ENCODE data around the gene SMKR1. TPM values are rescaled to one million over a fixed set of nuclear protein-coding genes. Genes with fewer than 3 reads are reported as not detected.

SMKR1 gene
- total RNA-seq, 5 donors from 2014 or later (not counting 1 experiment from before 2014, with no cell fraction given), result 1.3 to 3.6 (median 2.2) TPM

DNA sequence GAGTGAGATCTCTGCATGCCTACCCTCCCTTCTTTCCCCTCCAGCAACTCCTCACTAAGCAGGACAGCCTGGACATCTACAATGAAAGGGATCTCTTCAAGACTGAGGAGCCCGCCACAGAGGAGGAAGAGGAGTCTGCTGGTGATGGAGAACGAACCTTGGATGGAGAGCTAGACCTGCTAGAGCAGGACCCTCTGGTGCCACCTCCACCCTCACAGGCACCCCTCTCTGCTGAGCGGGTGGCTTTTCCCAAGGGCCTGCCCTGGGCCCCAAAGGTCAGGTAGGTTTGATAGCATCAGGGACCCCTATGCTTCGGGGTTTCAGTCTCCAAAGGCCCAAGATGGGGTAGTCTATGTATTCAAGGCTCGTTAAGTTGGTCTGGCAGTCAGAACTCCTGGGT, 44.2 kb upstream of the SMKR1 start:
- no peaks in the 10 kb centered on the region for H3K9me3 ChIP-seq
- H3K27me3 ChIP-seq (replicated peaks in 1 of 2; ENCODE audit: control insufficient read depth in 2 of 2, extremely low read depth in 1 of 2, insufficient read depth in 2 of 2, low read length in 1 of 2), result no peaks in the 10 kb centered on the region
- CTCF ChIA-PET, result no interaction called here
- H3K4me1 ChIP-seq (ENCODE audit: control insufficient read depth in 1 of 2, extremely low read depth in 1 of 2, insufficient read depth in 2 of 2, low read length in 2 of 2), result no peaks in the 10 kb centered on the region
- POLR2A ChIA-PET, result no interaction called here
- H3K4me3 ChIP-seq (ENCODE audit: control insufficient read depth in 1 of 2, extremely low read depth in 1 of 2, low read length in 1 of 2), result no peak overlapping the region
- H3K4me1 Mint-ChIP-seq, result no peaks in the 10 kb centered on the region
- no peaks in the 10 kb centered on the region for H3K36me3 ChIP-seq (ENCODE audit: control insufficient read depth in 2 of 2, extremely low read depth in 1 of 2, insufficient read depth in 1 of 2, low read length in 1 of 2)
- ATAC-seq (replicated peaks in 1 of 4) (no peak), DNase-seq (no peak)
- H3K27ac ChIP-seq (ENCODE audit: low read length), result no peak overlapping the region
- H3K4me3 Mint-ChIP-seq, result no peak overlapping the region
- 100% methylated on average over 2 of the region's 5 CpGs for WGBS (ENCODE audit: insufficient coverage)
- H3K27ac Mint-ChIP-seq, result no peak overlapping the region
- no peaks in the 10 kb centered on the region for H3K9me3 Mint-ChIP-seq
- no peaks in the 10 kb centered on the region for H3K27me3 Mint-ChIP-seq
- H3K36me3 Mint-ChIP-seq, result no peaks in the 10 kb centered on the region

GRCh38 chr7:129461809-129462208, 40.5 kb upstream of the SMKR1 start:
- Mint-ChIP-seq H3K9me3 (no peaks in the 10 kb centered on the region), H3K27ac (no peak overlapping the region), H3K4me3 (no peak overlapping the region), H3K36me3 (no peaks in the 10 kb centered on the region), H3K4me1 (no peaks in the 10 kb centered on the region), H3K27me3 (no peaks in the 10 kb centered on the region)
- ChIA-PET CTCF (no interaction called here), POLR2A (no interaction called here)
- no peaks in the 10 kb centered on the region for H3K27me3 ChIP-seq (replicated peaks in 1 of 2; ENCODE audit: control insufficient read depth in 2 of 2, extremely low read depth in 1 of 2, insufficient read depth in 2 of 2, low read length in 1 of 2)
- no peaks in the 10 kb centered on the region for H3K9me3 ChIP-seq
- ATAC-seq (replicated peaks in 1 of 4) (no peak), DNase-seq (no peak)
- 100% methylated on average over 2 of the region's 2 CpGs for WGBS (ENCODE audit: insufficient coverage)
- H3K4me1 ChIP-seq (ENCODE audit: control insufficient read depth in 1 of 2, extremely low read depth in 1 of 2, insufficient read depth in 2 of 2, low read length in 2 of 2), result no peaks in the 10 kb centered on the region
- no peak overlapping the region for H3K4me3 ChIP-seq (ENCODE audit: control insufficient read depth in 1 of 2, extremely low read depth in 1 of 2, low read length in 1 of 2)
- H3K36me3 ChIP-seq (ENCODE audit: control insufficient read depth in 2 of 2, extremely low read depth in 1 of 2, insufficient read depth in 1 of 2, low read length in 1 of 2), result no peaks in the 10 kb centered on the region
- no peak overlapping the region for H3K27ac ChIP-seq (ENCODE audit: low read length)

DNA sequence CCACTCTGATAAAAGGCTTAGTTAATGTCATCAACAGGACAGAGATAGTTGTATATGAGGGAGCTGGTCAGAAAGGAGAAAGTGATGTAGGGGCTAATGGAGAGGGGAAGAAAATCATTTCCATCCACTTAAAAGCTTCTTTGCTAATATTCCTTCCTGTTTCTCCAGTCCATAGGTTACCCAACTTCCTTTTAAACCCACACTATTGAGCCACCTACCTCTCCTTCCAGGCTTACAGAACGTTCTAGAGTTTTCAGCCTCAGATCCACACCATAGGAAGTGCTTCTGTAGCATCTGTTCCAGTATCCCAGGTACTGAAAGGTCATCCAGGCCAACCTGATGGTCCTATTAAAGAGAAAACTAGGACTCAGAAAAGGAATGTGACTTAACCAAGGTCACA, 39.9 kb upstream of the SMKR1 start:
- no peaks in the 10 kb centered on the region for H3K9me3 Mint-ChIP-seq
- Histone ChIP-seq H3K27me3 (replicated peaks in 1 of 2; ENCODE audit: control insufficient read depth in 2 of 2, extremely low read depth in 1 of 2, insufficient read depth in 2 of 2, low read length in 1 of 2) (no peaks in the 10 kb centered on the region), H3K36me3 (ENCODE audit: control insufficient read depth in 2 of 2, extremely low read depth in 1 of 2, insufficient read depth in 1 of 2, low read length in 1 of 2) (no peaks in the 10 kb centered on the region), H3K4me1 (ENCODE audit: control insufficient read depth in 1 of 2, extremely low read depth in 1 of 2, insufficient read depth in 2 of 2, low read length in 2 of 2) (no peaks in the 10 kb centered on the region), H3K9me3 (no peaks in the 10 kb centered on the region), H3K4me3 (ENCODE audit: control insufficient read depth in 1 of 2, extremely low read depth in 1 of 2, low read length in 1 of 2) (no peak overlapping the region), H3K27ac (ENCODE audit: low read length) (no peak overlapping the region)
- H3K4me3 Mint-ChIP-seq, result no peak overlapping the region
- no peaks in the 10 kb centered on the region for H3K36me3 Mint-ChIP-seq
- ATAC-seq (replicated peaks in 1 of 4) (no peak), DNase-seq (no peak)
- POLR2A ChIA-PET, result no interaction called here
- H3K4me1 Mint-ChIP-seq, result no peaks in the 10 kb centered on the region
- 33% methylated on average over 1 of the region's 1 CpG for WGBS (ENCODE audit: insufficient coverage)
- no peaks in the 10 kb centered on the region for H3K27me3 Mint-ChIP-seq
- CTCF ChIA-PET, result interaction anchor here in 1 of 2 donors (0.5 kb wide), 1 partner anchor 8 kb away, joined by 4 read pairs; no protein-coding TSS in a partner anchor
- H3K27ac Mint-ChIP-seq, result no peak overlapping the region

DNA sequence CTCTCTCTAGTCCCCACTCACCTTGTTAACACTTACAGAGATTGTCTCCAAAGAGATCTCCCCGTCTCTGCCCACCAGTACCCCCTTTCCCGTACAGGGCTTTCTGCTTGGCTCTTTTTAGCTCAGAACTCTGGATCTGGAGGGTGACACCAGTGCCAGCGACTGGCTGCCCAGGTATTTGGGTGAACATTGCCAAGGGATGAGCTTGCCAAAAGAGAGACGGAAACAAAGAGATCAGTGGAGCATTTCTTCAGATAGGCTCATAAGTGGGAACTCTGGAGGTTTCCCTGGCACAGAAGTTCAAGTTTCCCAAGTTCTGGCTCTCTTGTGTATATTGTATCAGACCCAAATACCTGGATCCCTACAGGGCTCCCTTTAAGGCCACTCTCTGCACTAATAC, 38.1 kb upstream of the SMKR1 start:
- H3K9me3 ChIP-seq, result no peaks in the 10 kb centered on the region
- Mint-ChIP-seq H3K27ac (no peak overlapping the region), H3K4me3 (no peak overlapping the region), H3K27me3 (no peaks in the 10 kb centered on the region), H3K4me1 (no peaks in the 10 kb centered on the region), H3K9me3 (no peaks in the 10 kb centered on the region), H3K36me3 (no peaks in the 10 kb centered on the region)
- ATAC-seq (replicated peaks in 1 of 4) (no peak), DNase-seq (no peak)
- CTCF ChIA-PET, result interaction anchor here in 1 of 2 donors (0.6 kb wide), 1 partner anchor 589 kb away, joined by 5 read pairs; no protein-coding TSS in a partner anchor
- no peak overlapping the region for H3K4me3 ChIP-seq (ENCODE audit: control insufficient read depth in 1 of 2, extremely low read depth in 1 of 2, low read length in 1 of 2)
- H3K27ac ChIP-seq (ENCODE audit: low read length), result no peak overlapping the region
- POLR2A ChIA-PET, result no interaction called here
- H3K36me3 ChIP-seq (ENCODE audit: control insufficient read depth in 2 of 2, extremely low read depth in 1 of 2, insufficient read depth in 1 of 2, low read length in 1 of 2), result no peaks in the 10 kb centered on the region
- H3K4me1 ChIP-seq (ENCODE audit: control insufficient read depth in 1 of 2, extremely low read depth in 1 of 2, insufficient read depth in 2 of 2, low read length in 2 of 2), result no peaks in the 10 kb centered on the region
- 96% methylated on average over 4 of the region's 4 CpGs for WGBS (ENCODE audit: insufficient coverage)
- H3K27me3 ChIP-seq (replicated peaks in 1 of 2; ENCODE audit: control insufficient read depth in 2 of 2, extremely low read depth in 1 of 2, insufficient read depth in 2 of 2, low read length in 1 of 2), result no peaks in the 10 kb centered on the region

DNA sequence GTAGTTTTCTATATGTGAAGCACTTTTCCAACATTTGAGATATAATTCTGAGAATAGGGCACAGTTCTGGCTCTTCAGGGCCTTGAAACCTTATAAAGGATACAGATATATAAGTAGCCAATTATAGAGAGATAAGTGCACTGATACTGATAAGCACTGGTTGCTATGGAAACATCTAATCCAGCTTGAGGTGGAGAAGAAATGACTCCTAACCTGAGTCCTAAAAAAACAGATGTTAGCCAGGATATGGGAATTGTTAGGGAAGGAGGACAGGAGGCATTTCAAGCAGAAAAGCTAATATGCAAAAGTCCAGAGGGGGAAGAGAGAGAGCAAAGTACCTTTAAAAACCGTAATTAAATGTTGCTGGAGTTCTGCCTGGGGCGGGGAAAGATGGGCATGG, 37.3 kb upstream of the SMKR1 start:
- CTCF ChIA-PET, result interaction anchor here (0.7 to 1.2 kb wide), 2 partner anchors 86 to 89 kb away, joined by 3 read pairs; no protein-coding TSS in a partner anchor
- no peak for ATAC-seq (replicated peaks in 1 of 4)
- Mint-ChIP-seq H3K9me3 (no peaks in the 10 kb centered on the region), H3K4me3 (no peak overlapping the region), H3K4me1 (no peaks in the 10 kb centered on the region), H3K27ac (no peak overlapping the region), H3K27me3 (no peaks in the 10 kb centered on the region), H3K36me3 (no peaks in the 10 kb centered on the region)
- no peak for DNase-seq
- no peak overlapping the region for H3K4me3 ChIP-seq (ENCODE audit: control insufficient read depth in 1 of 2, extremely low read depth in 1 of 2, low read length in 1 of 2)
- no CpG with 5 or more reads among the region's 2 CpGs for WGBS (ENCODE audit: insufficient coverage)
- no peaks in the 10 kb centered on the region for H3K9me3 ChIP-seq
- POLR2A ChIA-PET, result no interaction called here
- no peaks in the 10 kb centered on the region for H3K27me3 ChIP-seq (replicated peaks in 1 of 2; ENCODE audit: control insufficient read depth in 2 of 2, extremely low read depth in 1 of 2, insufficient read depth in 2 of 2, low read length in 1 of 2)
- H3K4me1 ChIP-seq (ENCODE audit: control insufficient read depth in 1 of 2, extremely low read depth in 1 of 2, insufficient read depth in 2 of 2, low read length in 2 of 2), result no peaks in the 10 kb centered on the region
- H3K36me3 ChIP-seq (ENCODE audit: control insufficient read depth in 2 of 2, extremely low read depth in 1 of 2, insufficient read depth in 1 of 2, low read length in 1 of 2), result no peaks in the 10 kb centered on the region
- H3K27ac ChIP-seq (ENCODE audit: low read length), result no peak overlapping the region

- H3K36me3 ChIP-seq (ENCODE audit: control insufficient read depth in 2 of 2, extremely low read depth in 1 of 2, insufficient read depth in 1 of 2, low read length in 1 of 2), result no peaks in the 10 kb centered on the region
- DNase-seq (no peak), ATAC-seq (replicated peaks in 1 of 4) (no peak)
- ChIA-PET CTCF (no interaction called here), POLR2A (no interaction called here)
- no peaks in the 10 kb centered on the region for H3K9me3 ChIP-seq
- no CpG with 5 or more reads among the region's 3 CpGs for WGBS (ENCODE audit: insufficient coverage)
- no peaks in the 10 kb centered on the region for H3K27me3 ChIP-seq (replicated peaks in 1 of 2; ENCODE audit: control insufficient read depth in 2 of 2, extremely low read depth in 1 of 2, insufficient read depth in 2 of 2, low read length in 1 of 2)
- H3K36me3 Mint-ChIP-seq, result no peaks in the 10 kb centered on the region
- H3K4me1 ChIP-seq (ENCODE audit: control insufficient read depth in 1 of 2, extremely low read depth in 1 of 2, insufficient read depth in 2 of 2, low read length in 2 of 2), result no peaks in the 10 kb centered on the region
- H3K4me3 ChIP-seq (ENCODE audit: control insufficient read depth in 1 of 2, extremely low read depth in 1 of 2, low read length in 1 of 2), result no peak overlapping the region
- no peaks in the 10 kb centered on the region for H3K27me3 Mint-ChIP-seq
- no peak overlapping the region for H3K27ac ChIP-seq (ENCODE audit: low read length)
- no peak overlapping the region for H3K27ac Mint-ChIP-seq
- no peaks in the 10 kb centered on the region for H3K9me3 Mint-ChIP-seq
- H3K4me1 Mint-ChIP-seq, result no peaks in the 10 kb centered on the region
- no peak overlapping the region for H3K4me3 Mint-ChIP-seq
These were observed 35.5 kb upstream of the SMKR1 start for GRCh38 chr7:129466796-129467195.

- no peak overlapping the region for H3K27ac ChIP-seq (ENCODE audit: low read length)
- H3K36me3 ChIP-seq (ENCODE audit: control insufficient read depth in 2 of 2, extremely low read depth in 1 of 2, insufficient read depth in 1 of 2, low read length in 1 of 2), result no peaks in the 10 kb centered on the region
- H3K4me1 ChIP-seq (ENCODE audit: control insufficient read depth in 1 of 2, extremely low read depth in 1 of 2, insufficient read depth in 2 of 2, low read length in 2 of 2), result no peaks in the 10 kb centered on the region
- Mint-ChIP-seq H3K4me3 (no peak overlapping the region), H3K27ac (no peak overlapping the region), H3K36me3 (no peaks in the 10 kb centered on the region), H3K27me3 (no peaks in the 10 kb centered on the region), H3K9me3 (no peaks in the 10 kb centered on the region), H3K4me1 (no peaks in the 10 kb centered on the region)
- ATAC-seq (replicated peaks in 1 of 4), result no peak
- POLR2A ChIA-PET, result no interaction called here
- no peaks in the 10 kb centered on the region for H3K27me3 ChIP-seq (replicated peaks in 1 of 2; ENCODE audit: control insufficient read depth in 2 of 2, extremely low read depth in 1 of 2, insufficient read depth in 2 of 2, low read length in 1 of 2)
- H3K4me3 ChIP-seq (ENCODE audit: control insufficient read depth in 1 of 2, extremely low read depth in 1 of 2, low read length in 1 of 2), result no peak overlapping the region
- no peaks in the 10 kb centered on the region for H3K9me3 ChIP-seq
- no peak for DNase-seq
- WGBS (ENCODE audit: insufficient coverage), result no CpG with 5 or more reads among the region's 1 CpG
- CTCF ChIA-PET, result interaction anchor here in 1 of 2 donors (1.7 to 5.9 kb wide), 2 partner anchors 99 to 125 kb away, joined by 5 to 68 read pairs; no protein-coding TSS in a partner anchor
These were observed 34.2 kb upstream of the SMKR1 start for GRCh38 chr7:129468087-129468486.

Data from T-cell (primary cell).